ENCODE measurements around the gene TBC1D16. TPM values are rescaled to one million over a fixed set of nuclear protein-coding genes. Genes with fewer than 3 reads are reported as not detected.

Gene TBC1D16
- total RNA-seq, 6 experiments from 2014 or later, result 5.8 to 21.0 (median 14.4) TPM

DNA sequence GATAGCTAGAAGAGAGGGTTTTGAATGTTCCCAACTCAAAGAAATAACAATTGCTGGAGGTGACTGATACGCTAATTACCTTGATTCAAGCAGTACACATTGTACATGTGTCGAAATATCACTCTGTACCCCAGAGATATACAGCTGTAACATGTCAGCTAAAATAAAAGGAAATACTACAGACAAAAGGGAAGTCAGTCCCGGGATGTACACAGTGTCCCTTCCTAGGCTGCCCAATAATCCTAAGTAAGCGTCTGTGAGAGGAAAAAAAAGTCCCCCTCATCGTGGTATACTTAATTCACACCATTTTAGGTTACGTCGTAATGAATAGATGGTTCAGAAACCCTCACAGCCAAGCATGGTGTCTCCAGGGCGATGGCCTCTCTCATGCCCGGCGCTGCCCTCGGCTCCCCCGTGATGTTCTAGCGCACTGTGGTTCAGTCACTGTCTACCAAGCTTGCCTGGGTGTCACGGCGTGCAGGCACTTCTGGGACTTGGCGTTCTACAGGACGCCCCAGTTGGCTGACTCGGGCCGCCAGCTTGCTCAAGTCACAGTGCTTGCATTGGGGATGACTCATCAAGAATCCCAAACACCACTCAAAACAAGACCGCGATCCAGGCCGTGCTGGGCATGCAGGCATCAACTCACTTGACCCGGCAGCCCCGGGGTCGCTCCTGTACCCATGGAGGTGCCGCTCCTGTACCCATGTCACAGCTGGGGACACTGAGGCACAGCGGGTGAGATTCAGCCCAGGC is 28.3 kb upstream of the TBC1D16 start:
- H3K9me3 ChIP-seq, result no peaks in the 10 kb centered on the region
- DNase-seq (peak in 1 of 3 donors; percentile 42), ATAC-seq (peak; percentile 33 to 67 (median 53))
- no peaks in the 10 kb centered on the region for H3K27me3 ChIP-seq
- no peak for TF ChIP-seq CTCF (IDR thresholded peaks at IDR 0.05)
- no peak for TF ChIP-seq POLR2A (IDR thresholded peaks at IDR 0.05)
- intact Hi-C loops (cut with DNase I), result no loop called here
- H3K27ac ChIP-seq, result no peak overlapping the region
- H3K36me3 ChIP-seq, result no peaks in the 10 kb centered on the region
- no peak overlapping the region for H3K4me3 ChIP-seq
- peaks cover 0 to 5% (median 2%) of the 10 kb centered on the region in 4 donors for H3K4me1 ChIP-seq
- WGBS (ENCODE audit: insufficient coverage, low coverage, low lambda C conversion rate, missing lambda C conversion rate), result 57% methylated on average over 5 of the region's 27 CpGs

GRCh38 chr17:80061421-80061820 is 25.7 kb upstream of the TBC1D16 start:
- ATAC-seq, result no peak
- Histone ChIP-seq H3K9me3 (no peaks in the 10 kb centered on the region), H3K36me3 (no peaks in the 10 kb centered on the region), H3K27ac (no peak overlapping the region), H3K4me3 (no peak overlapping the region), H3K4me1 (no peaks in the 10 kb centered on the region), H3K27me3 (no peaks in the 10 kb centered on the region)
- no peak for TF ChIP-seq CTCF (IDR thresholded peaks at IDR 0.05)
- no peak for TF ChIP-seq POLR2A (IDR thresholded peaks at IDR 0.05)
- no peak for DNase-seq
- intact Hi-C loops (cut with DNase I), result no loop called here
- WGBS (ENCODE audit: insufficient coverage, low coverage, low lambda C conversion rate, missing lambda C conversion rate), result 78% methylated on average over 5 of the region's 12 CpGs

DNA sequence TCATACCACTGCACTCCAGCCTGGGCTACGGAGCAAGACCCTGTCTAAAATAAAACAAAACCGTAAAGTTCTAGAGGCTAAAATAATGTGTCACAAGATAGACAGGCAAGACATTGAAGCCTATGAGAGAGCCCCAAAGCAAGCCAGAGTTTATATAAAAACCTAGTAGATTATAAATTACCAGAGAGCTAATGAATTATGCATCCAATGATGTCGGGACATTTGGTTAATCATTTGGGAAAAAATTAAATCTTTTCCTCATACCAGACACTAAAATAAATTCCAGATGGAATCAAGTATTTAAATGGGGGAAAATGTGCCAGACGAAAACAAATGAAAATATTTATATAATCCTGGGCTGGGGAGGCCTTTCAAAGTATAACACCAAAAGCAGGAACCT is 25.0 kb upstream of the TBC1D16 start:
- intact Hi-C loops (cut with DNase I), result no loop called here
- no peaks in the 10 kb centered on the region for H3K9me3 ChIP-seq
- H3K36me3 ChIP-seq, result no peaks in the 10 kb centered on the region
- DNase-seq (no peak), ATAC-seq (no peak)
- H3K27me3 ChIP-seq, result no peaks in the 10 kb centered on the region
- 65% methylated on average over 4 of the region's 4 CpGs for WGBS (ENCODE audit: insufficient coverage, low coverage, low lambda C conversion rate, missing lambda C conversion rate)
- no peak overlapping the region for H3K27ac ChIP-seq
- H3K4me1 ChIP-seq, result no peaks in the 10 kb centered on the region
- no peak for TF ChIP-seq POLR2A (IDR thresholded peaks at IDR 0.05)
- no peak for TF ChIP-seq CTCF (IDR thresholded peaks at IDR 0.05)
- no peak overlapping the region for H3K4me3 ChIP-seq

GRCh38 chr17:80058311-80058955 is 22.8 kb upstream of the TBC1D16 start:
- Histone ChIP-seq H3K4me3 (no peak overlapping the region), H3K36me3 (no peaks in the 10 kb centered on the region), H3K27ac (no peak overlapping the region), H3K9me3 (no peaks in the 10 kb centered on the region), H3K4me1 (no peaks in the 10 kb centered on the region), H3K27me3 (no peaks in the 10 kb centered on the region)
- intact Hi-C loops (cut with DNase I), result no loop called here
- ATAC-seq, result no peak
- no peak for TF ChIP-seq POLR2A (IDR thresholded peaks at IDR 0.05)
- no peak for TF ChIP-seq CTCF (IDR thresholded peaks at IDR 0.05)
- DNase-seq, result no peak
- WGBS (ENCODE audit: insufficient coverage, low coverage, low lambda C conversion rate, missing lambda C conversion rate), result 86% methylated on average over 17 of the region's 28 CpGs

Data from right lobe of liver (tissue), 6 donors.